Kidney capillary endothelial cell (primary cell): ENCODE measurements around the gene CBX6.

Experiments
- DNase-seq: peaks from one replicate; pipeline ENCODE4 v3.0.0-alpha.2; 2018; ENCODE audit warnings: low spot score

CBX6 gene

GRCh38 chr22:38873469-38874411 is 1.7 kb upstream of the CBX6 start:
- no peak for DNase-seq

GRCh38 chr22:38872831-38873248 is 824 bp upstream of the CBX6 start:
- no peak for DNase-seq

GRCh38 chr22:38871360-38872171 is 450 bp downstream of the CBX6 start:
- DNase-seq, result no peak

GRCh38 chr22:38870791-38871359 is 1.1 kb downstream of the CBX6 start:
- DNase-seq, result no peak

- DNase-seq, result peak; percentile 80
Measured at GRCh38 chr22:38870312-38870741, 1.7 kb downstream of the CBX6 start.

GRCh38 chr22:38869663-38870062 is 2.4 kb downstream of the CBX6 start:
- DNase-seq, result no peak

GRCh38 chr22:38868886-38869381 is 3.1 kb downstream of the CBX6 start:
- peak; percentile 77 for DNase-seq

GRCh38 chr22:38868286-38868721 is 3.7 kb downstream of the CBX6 start:
- no peak for DNase-seq

- DNase-seq, result no peak
Measured at GRCh38 chr22:38867471-38868285, 4.3 kb downstream of the CBX6 start.

GRCh38 chr22:38867124-38867455 is 4.9 kb downstream of the CBX6 start:
- no peak for DNase-seq

GRCh38 chr22:38866399-38867123 is 5.5 kb downstream of the CBX6 start:
- DNase-seq, result no peak

- no peak for DNase-seq
Measured at GRCh38 chr22:38866024-38866398, 6.0 kb downstream of the CBX6 start.

GRCh38 chr22:38865201-38866023 is 6.6 kb downstream of the CBX6 start:
- no peak for DNase-seq

- DNase-seq, result no peak
Measured at GRCh38 chr22:38864361-38865191, 7.4 kb downstream of the CBX6 start.

GRCh38 chr22:38863531-38864131 is 8.4 kb downstream of the CBX6 start:
- no peak for DNase-seq

- DNase-seq, result no peak
Measured at GRCh38 chr22:38862375-38863329, 9.4 kb downstream of the CBX6 start.

- DNase-seq, result no peak
Measured at GRCh38 chr22:38861927-38862326, 10.1 kb downstream of the CBX6 start.
